ENCODE data around the gene PIH1D2. TPM values are rescaled to one million over a fixed set of nuclear protein-coding genes. Genes with fewer than 3 reads are reported as not detected.

The PIH1D2 gene
- total and polyA plus RNA-seq, 10 of the 15 experiments (the other 5 are each of a cell fraction or from before 2014, with no cell fraction given): 0.51 to 3.0 (median 1.5) TPM

- no peak overlapping the region for H3K9ac ChIP-seq (ENCODE audit: control insufficient read depth, insufficient read depth, low read length)
- POLR2A ChIA-PET: no interaction called here
- ATAC-seq (no peak), DNase-seq (ENCODE audit: low read depth, low spot score) (no peak), FAIRE-seq (no peak)
- no TSS peak for BruUV-seq (replicated peaks)
- H3K79me2 ChIP-seq (ENCODE audit: control insufficient read depth, insufficient read depth, low read length): no peaks in the 10 kb centered on the region; the same call in 1 of the 2 replicates
- no peak overlapping the region for H3K4me3 ChIP-seq
- CTCF ChIA-PET: no interaction called here
- H2AFZ ChIP-seq (ENCODE audit: control insufficient read depth, low read depth, low read length): no peak overlapping the region
- in situ Hi-C loops (cut with MboI): no loop called here
- H3K27me3 ChIP-seq (replicated peaks in 1 of 2; ENCODE audit: control insufficient read depth in 2 of 2, insufficient read depth in 2 of 2, low read length in 1 of 2): no peaks in the 10 kb centered on the region
- no peak overlapping the region for H3K27ac ChIP-seq (ENCODE audit: control insufficient read depth, insufficient read depth)
- SMC1A ChIA-PET (ENCODE audit: uncharacterized antibody, unreplicated experiment): no interaction called here
- no peaks in the 10 kb centered on the region for H3K36me3 ChIP-seq (ENCODE audit: control insufficient read depth in 2 of 2, insufficient read depth in 2 of 2, low read length in 1 of 2)
- H4K20me1 ChIP-seq (ENCODE audit: control insufficient read depth, insufficient read depth): no peaks in the 10 kb centered on the region
- TF ChIP-seq RAD51 (IDR thresholded peaks at IDR 0.05): no peak
- TF ChIP-seq ETV6 (conservative IDR thresholded peaks at IDR 0.05 in 1 of 2, IDR thresholded peaks at IDR 0.05 in 1 of 2; ENCODE audit: borderline replicate concordance in 1 of 2, low read depth in 1 of 2): no peak
- no peak for TF ChIP-seq PAX5 (IDR thresholded peaks at IDR 0.05; ENCODE audit: borderline replicate concordance, low read depth, low read length)
- TF ChIP-seq DPF2 (IDR thresholded peaks at IDR 0.05): no peak
- TF ChIP-seq RFX5 (IDR thresholded peaks at IDR 0.05; ENCODE audit: low read depth, low read length): no peak
- TF ChIP-seq IKZF1 (conservative IDR thresholded peaks at IDR 0.05): no peak
- TF ChIP-seq EGR1 (IDR thresholded peaks at IDR 0.05; ENCODE audit: borderline replicate concordance in 1 of 2, low read depth in 2 of 2, low read length in 2 of 2): no peak
- no peak for TF ChIP-seq BCL3 (IDR thresholded peaks at IDR 0.05; ENCODE audit: borderline replicate concordance, insufficient read depth, low read depth, low read length, poor library complexity, severe bottlenecking)
- no peak for TF ChIP-seq RELA (IDR thresholded peaks at IDR 0.05; ENCODE audit: borderline replicate concordance, partially characterized antibody)
- TF ChIP-seq TARDBP (IDR thresholded peaks at IDR 0.05; ENCODE audit: borderline replicate concordance): no peak
- TF ChIP-seq SMC3 (IDR thresholded peaks at IDR 0.05; ENCODE audit: borderline replicate concordance, low read length): no peak
- no peak for TF ChIP-seq SPI1 (IDR thresholded peaks at IDR 0.05; ENCODE audit: borderline replicate concordance, insufficient read depth, low read depth, low read length)
- no peak for TF ChIP-seq FOXM1 (IDR thresholded peaks at IDR 0.05; ENCODE audit: low read depth, low read length)
- no peak for TF ChIP-seq POU2F2 (IDR thresholded peaks at IDR 0.05; ENCODE audit: borderline replicate concordance, low read depth, low read length)
- TF ChIP-seq STAT1 (conservative IDR thresholded peaks at IDR 0.05): no peak
- TF ChIP-seq GATAD2B (conservative IDR thresholded peaks at IDR 0.05; ENCODE audit: low read depth): no peak
- TF ChIP-seq FOS (IDR thresholded peaks at IDR 0.05; ENCODE audit: borderline replicate concordance, extremely low read depth, insufficient read length): no peak
- TF ChIP-seq EED (IDR thresholded peaks at IDR 0.05; ENCODE audit: low read depth): no peak
- no peak for TF ChIP-seq ATF2 (IDR thresholded peaks at IDR 0.05; ENCODE audit: low read length)
- no peak for TF ChIP-seq E2F8 (IDR thresholded peaks at IDR 0.05; ENCODE audit: low read depth, partially characterized antibody)
- WGBS (ENCODE audit: insufficient coverage, insufficient replicate concordance, low lambda C conversion rate, missing lambda C conversion rate): 93% methylated on average over 5 of the region's 5 CpGs
- RAD21 ChIA-PET (ENCODE audit: unreplicated experiment): no interaction called here
- H3K9me3 ChIP-seq (replicated peaks; ENCODE audit: control insufficient read depth, insufficient read depth, low read length): no peaks in the 10 kb centered on the region
- H3K4me2 ChIP-seq (ENCODE audit: control insufficient read depth, insufficient read depth): no peak overlapping the region
- H3K4me1 ChIP-seq (ENCODE audit: control insufficient read depth, insufficient read depth, low read length): peaks cover 21% of the 10 kb centered on the region
- intact Hi-C loops (cut with micrococcal nuclease; ENCODE audit: unreplicated experiment): loop anchor here (10.0 kb wide), 1 partner anchor 156 kb away; the partner anchor contains the start of gene BCO2
Observed at GRCh38 chr11:112019066-112019465, 54.8 kb downstream of the PIH1D2 start.

All from GM12878 (cell line).